ENCODE measurements around the gene ADGRE3.

Gene ADGRE3

DNA sequence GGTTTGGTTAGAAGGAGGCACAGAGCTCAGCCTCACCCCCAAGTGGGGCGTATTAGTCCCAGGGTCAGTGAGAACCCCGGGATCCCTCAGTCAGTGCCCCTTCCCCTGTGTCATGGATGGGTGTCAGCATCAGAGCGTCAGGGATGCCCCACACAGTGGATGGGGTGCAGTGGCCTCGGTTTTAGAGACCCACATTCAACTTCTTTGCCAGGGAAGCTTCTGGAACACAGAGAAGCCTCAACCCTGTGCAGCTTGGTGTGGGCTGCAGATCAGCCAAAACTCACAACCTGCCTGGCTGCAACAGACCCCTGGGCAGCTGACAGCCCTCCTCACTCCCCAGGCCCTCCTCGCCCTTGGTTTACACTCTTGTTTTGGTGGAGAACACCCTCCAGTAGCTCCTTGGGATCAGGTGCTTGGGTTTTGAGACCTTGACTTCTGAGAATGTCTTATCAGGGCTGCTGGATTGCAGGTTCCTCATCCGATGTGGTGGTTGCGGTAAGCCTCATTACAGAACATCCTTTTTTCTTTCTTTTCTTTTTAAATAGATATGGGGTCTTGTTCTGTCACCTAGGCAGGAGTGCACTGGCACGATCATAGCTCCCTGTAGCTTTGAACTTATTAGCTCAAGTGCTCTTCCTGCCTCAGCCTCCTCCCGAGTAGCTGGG lies 26.2 kb upstream of the ADGRE3 start:
- no peak for DNase-seq (ENCODE audit: low read depth)
- TF ChIP-seq, protein P1, sequence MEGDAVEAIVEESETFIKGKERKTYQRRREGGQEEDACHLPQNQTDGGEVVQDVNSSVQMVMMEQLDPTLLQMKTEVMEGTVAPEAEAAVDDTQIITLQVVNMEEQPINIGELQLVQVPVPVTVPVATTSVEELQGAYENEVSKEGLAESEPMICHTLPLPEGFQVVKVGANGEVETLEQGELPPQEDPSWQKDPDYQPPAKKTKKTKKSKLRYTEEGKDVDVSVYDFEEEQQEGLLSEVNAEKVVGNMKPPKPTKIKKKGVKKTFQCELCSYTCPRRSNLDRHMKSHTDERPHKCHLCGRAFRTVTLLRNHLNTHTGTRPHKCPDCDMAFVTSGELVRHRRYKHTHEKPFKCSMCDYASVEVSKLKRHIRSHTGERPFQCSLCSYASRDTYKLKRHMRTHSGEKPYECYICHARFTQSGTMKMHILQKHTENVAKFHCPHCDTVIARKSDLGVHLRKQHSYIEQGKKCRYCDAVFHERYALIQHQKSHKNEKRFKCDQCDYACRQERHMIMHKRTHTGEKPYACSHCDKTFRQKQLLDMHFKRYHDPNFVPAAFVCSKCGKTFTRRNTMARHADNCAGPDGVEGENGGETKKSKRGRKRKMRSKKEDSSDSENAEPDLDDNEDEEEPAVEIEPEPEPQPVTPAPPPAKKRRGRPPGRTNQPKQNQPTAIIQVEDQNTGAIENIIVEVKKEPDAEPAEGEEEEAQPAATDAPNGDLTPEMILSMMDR (conservative IDR thresholded peaks at IDR 0.05; ENCODE audit: control insufficient read depth, insufficient read depth, low read depth, low read length), result no peak

DNA sequence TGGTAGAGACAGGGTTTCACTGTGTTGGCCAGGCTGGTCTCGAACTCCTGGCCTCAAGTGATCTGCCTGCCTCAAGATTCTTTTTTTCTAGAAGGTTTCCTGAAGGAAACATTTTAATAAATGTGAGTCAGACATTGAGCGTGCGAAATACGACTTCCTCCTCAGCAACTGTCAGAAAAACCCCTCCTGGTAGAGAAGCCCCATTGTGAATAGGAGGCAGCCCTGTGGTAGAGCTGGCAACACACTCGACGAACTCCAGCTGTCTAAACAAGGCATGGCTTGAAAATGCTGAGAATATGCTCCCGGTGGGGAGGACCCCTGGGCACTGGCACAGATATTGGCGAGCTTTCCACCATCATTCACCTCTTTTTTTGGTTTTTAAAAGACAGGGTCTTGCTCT lies 25.0 kb upstream of the ADGRE3 start:
- DNase-seq (ENCODE audit: low read depth), result no peak
- no peak overlapping the region for H3K4me3 ChIP-seq (ENCODE audit: control insufficient read depth, low read depth, low read length)
- TF ChIP-seq, protein P1 (conservative IDR thresholded peaks at IDR 0.05; ENCODE audit: control insufficient read depth, insufficient read depth, low read depth, low read length), result no peak

More for the DNA sequence above, 26.2 kb upstream of the ADGRE3 start:
- H3K4me3 ChIP-seq (ENCODE audit: control insufficient read depth, low read depth, low read length), result no peak overlapping the region

DNA sequence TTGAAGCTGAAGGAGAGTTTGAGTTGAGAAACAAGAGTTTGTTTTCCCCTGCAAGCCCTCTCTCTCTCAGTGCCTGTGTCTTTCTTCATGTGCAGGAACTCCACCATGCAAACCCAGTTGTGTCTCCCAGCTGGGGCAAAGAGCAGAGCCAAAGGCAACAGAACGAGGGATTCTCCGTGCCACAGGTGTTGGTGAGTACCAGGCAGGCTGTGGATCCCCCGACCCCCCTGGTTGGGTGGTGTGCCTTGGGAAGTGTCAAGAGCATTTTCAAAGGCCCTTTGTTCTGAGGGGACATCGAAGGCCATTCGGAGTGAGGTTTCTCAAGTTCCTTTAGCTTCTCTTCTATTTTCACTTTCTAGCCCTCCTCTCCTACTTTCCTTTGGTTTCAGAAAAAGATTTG lies 20.8 kb upstream of the ADGRE3 start:
- DNase-seq (ENCODE audit: low read depth), result no peak

DNA sequence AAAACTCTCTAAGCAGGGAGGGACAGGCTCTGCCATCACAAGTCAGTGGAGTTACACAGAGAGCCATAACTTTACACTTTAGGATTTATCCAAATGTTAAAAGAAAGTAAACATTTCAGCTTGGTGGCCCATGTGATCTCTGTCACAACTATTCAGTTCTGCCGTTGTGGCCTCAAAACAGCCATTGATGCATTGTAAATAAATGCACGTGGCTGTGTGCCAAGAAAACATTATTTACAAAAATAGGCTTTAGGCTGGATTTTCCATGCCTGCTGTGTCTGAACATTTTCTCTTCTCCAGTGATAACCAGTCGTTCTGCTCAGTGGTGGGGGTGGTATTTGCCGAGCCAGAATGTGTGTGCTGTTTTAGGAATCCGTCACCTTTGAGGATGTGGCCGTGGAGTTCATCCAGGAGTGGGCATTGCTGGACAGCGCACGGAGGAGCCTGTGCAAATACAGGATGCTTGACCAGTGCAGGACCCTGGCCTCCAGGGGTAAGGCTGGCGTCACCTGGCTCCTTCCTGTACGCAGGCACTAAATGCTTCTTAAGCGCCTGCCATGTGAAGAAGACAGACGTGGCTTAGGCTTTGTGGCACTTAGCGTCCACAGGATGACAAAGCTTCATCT lies 20.1 kb upstream of the ADGRE3 start:
- DNase-seq (ENCODE audit: low read depth), result no peak
- no peak overlapping the region for H3K4me3 ChIP-seq (ENCODE audit: control insufficient read depth, low read depth, low read length)
- TF ChIP-seq, protein P1 (conservative IDR thresholded peaks at IDR 0.05; ENCODE audit: control insufficient read depth, insufficient read depth, low read depth, low read length), result no peak

More for the DNA sequence above, 20.8 kb upstream of the ADGRE3 start:
- H3K4me3 ChIP-seq (ENCODE audit: control insufficient read depth, low read depth, low read length), result no peak overlapping the region
- TF ChIP-seq, protein P1 (conservative IDR thresholded peaks at IDR 0.05; ENCODE audit: control insufficient read depth, insufficient read depth, low read depth, low read length), result no peak

DNA sequence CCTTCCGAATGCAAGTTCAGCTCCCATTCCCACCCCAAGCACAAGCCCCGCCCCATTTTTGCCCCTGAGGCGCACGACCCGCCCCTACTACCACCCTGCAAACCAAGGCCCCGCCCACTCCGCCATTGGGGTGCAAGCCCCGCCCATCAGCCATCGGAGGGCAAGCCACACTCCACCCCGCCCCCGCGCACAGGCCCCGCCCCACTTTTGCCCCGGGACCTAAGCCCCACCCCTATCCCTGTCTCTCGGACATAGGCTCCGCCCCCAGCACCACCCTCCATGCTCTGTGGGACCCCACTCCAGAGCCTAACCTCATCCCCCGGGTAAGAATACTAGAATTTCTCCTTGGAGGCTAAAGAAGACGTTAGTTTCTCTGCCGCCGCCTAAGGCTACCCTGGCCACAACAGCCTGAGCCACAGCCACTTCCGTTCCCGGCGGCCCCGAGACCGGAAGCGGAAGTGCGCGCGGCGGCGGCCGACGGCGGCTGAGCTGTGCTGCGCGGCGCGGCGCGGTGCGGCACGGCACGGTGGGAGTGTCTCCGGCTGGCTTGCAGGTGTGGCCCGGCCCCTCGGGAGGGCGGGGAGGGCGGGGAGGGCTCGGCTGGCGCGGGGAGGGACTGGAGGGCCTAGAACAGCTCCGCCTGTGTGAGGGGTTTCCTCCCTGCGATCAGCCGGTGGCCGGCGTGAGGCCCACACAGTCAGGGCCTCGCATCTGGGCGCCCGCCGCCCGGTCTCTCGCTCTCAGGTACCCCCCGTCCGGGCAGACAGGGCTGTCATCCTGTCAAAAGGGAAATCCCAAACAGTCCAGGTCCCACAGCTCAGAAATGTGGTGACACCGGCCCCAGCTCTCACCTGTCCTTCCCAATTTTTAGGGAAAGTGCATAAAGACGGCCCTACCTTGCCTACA lies 15.2 kb upstream of the ADGRE3 start, which contains the start of gene ZNF333:
ZNF333 (plus strand) TSS at position 451 of the 906 bp plus-strand sequence. CDS start 3,444 bp downstream, outside the sequence.
- peak within 1 kb of the TSS; percentile 90 for H3K4me3 ChIP-seq (ENCODE audit: control insufficient read depth, low read depth, low read length)
- TF ChIP-seq, protein P1 (conservative IDR thresholded peaks at IDR 0.05; ENCODE audit: control insufficient read depth, insufficient read depth, low read depth, low read length), result no peak
- peak; percentile 86 for DNase-seq (ENCODE audit: low read depth)

DNA sequence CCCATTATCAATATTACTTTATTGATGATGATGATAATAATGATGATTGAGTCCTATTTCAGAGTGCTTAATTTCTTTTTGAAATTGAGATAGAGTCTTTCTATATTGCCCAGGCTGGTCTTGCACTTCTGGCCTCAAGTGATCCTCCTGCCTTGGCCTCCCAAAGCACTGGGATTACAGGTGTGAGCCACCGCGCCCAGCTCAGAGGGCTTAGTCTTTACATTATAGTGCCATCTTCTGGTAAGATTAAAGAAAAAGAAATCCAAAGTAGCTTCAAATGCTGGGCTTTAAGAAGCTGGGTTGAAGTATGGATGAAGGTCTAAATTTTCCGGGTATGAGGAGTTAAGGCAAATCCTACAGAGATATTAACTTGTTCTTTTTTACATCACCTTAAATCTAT lies 11.8 kb upstream of the ADGRE3 start:
- no peak overlapping the region for H3K4me3 ChIP-seq (ENCODE audit: control insufficient read depth, low read depth, low read length)
- TF ChIP-seq, protein P1 (conservative IDR thresholded peaks at IDR 0.05; ENCODE audit: control insufficient read depth, insufficient read depth, low read depth, low read length), result peak; percentile 24
- DNase-seq (ENCODE audit: low read depth), result peak; percentile 25
